GM18499 (cell line): ENCODE results near the gene TMEM236.

Source experiments
- ATAC-seq: cut with Tn5 transposase; IDR thresholded peaks from one replicate; pipeline ENCODE4 v1.9.1; 2021; ENCODE audit warnings: moderate number of reproducible peaks; ENCODE audit not compliant: insufficient read depth, unreplicated experiment

The TMEM236 gene

DNA sequence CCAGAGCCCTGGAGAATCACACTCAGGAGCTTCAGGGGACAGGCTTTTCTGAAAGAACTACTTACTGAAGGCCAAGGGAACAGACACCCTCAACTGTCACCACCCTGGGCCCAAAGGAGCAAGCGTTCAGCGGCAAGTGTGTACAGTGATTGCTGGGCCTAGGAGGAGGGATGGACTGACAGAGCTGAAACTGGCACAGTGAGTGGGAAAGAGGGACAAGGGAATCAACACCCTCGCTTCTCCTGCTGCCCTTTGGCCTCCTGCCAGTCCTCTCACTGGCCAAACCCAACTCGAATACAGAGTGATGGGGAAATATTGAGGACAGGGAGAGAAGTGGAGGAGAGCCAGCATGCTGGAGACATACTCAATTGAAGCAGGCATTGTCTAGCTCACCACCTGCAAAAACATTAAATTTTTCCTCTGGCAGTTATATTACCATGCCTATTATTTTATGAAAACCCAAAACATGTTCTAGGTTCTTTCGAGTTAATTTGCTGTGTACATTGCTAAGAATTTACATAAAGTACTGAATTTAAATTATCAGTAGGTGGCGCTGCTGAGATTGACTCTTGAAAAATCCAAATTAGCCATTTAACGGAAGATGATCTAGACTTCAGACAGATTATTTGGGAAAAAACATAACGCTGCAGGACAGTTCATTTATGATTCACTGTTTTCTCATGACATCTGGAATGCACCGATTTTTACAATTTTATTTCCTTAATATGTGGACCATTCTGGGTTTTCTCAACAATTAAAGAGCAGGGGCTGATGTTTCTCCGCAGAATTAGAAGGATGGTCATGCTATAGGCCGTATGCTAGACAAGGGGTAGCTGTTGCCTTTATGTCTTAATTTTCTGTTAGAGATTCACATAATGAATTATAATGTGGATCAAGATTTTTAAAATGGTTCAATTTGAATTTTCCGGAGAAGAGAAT, 14.7 kb upstream of the TMEM236 start:
- ATAC-seq: no peak

DNA sequence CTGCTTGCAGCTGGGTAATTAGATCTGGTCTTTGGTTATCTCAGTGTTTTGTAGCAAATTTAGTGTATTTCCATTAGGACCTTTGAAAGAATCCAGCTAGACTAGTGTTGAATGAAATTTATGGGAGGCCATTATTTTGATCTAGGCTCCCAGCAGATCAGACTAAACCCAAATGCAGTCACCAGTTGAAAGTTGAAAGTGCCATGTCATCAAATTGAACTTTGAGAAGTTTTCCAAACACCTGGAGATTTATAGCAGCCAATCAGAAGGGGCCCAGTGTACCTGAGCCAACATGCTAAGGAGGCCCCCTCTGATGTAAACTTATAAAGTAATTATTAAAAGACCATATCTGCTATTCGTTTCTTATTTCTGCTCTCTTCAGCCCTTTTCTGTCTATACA, 11.3 kb upstream of the TMEM236 start:
- no peak for ATAC-seq

DNA sequence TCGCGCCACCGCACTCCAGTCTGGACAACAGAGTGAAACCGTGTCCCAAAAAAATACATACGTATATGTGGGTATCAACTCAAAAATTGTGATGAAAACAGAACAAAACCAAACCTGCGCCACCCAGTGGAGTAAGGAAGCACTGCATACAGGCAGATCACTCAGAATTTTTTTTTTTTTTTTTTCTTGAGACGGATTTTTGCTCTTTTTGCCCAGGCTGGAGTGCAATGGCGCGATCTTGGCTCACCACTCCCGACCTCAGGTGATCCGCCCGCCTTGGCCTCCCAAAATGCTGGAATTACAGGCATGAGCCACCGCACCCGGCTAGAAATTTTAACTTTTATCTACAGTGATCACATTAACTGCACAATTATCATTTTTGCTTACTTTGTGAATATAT, 9.1 kb upstream of the TMEM236 start:
- ATAC-seq: no peak

DNA sequence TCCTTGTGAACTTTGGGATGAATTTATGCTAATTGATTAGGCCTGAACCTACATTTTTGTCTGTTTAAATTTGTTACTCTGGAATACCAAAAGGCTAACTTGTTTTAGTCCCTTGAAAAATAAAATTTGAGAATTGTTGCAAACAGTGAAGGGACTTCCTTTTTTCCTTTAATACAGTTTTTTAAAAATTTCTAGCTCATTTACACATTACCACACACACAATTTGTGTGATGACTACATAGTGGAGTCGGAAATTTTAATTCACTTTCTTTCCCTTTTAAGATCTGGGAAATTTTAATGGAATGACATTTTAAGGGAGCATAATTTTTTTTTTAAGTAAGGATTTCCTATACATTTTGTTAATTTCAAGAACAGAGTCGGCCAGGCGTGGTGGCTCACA, 8.6 kb upstream of the TMEM236 start:
- no peak for ATAC-seq

DNA sequence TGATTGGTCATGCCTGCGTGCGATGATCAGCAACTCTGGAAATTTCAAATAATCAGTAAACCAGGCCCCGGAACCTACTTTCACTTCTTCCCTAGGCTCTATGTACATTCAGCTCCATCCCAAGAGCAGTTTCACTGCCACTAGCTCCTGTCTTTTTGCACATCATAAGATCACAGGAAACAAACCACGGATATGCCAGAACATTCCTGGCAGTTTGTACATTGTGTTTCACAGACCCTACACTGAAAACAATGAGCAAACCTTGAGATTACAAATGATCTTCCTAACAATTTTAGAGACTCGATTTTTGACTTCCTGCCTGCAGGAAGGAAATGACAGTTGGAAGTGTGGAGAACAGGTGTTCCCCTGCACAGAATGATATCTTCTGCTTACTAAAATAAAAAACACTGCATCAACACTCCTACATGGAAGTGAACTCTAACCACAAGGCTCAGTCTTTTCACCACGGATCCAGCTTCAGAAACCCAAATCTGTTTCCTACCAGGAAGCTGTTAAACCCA, 7.6 kb upstream of the TMEM236 start:
- no peak for ATAC-seq

DNA sequence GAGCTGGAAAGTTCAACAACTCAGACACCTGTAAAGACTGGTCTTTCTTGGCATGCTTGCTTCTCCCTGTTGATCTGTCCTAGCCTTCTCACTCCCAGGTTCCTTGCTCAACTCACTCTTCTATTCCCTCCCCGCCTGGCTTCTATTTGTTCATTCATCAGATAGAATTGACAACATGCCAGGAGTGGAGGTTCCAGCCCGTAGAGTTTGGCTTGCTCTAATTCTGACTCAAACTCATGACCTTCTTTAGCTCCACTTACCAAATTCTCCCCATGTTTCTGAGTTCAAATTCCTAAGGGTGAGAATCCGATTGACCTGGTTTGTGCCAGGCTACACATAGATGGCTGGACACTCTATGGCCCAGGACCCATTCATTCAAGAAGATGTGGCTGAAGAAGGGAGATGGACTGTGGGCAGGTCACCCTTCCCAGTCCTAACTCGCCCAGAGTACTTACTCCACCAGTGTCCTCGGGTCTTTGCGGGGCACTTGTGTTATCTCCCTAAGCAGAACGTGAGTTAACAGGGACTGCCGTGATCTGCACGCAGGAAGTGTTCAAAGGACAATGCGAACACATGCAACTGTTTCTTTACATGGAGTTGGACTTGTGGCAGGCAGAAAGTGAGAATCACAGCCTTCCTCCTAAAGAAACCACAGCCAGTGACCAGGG, 4.0 kb upstream of the TMEM236 start:
- ATAC-seq: no peak

DNA sequence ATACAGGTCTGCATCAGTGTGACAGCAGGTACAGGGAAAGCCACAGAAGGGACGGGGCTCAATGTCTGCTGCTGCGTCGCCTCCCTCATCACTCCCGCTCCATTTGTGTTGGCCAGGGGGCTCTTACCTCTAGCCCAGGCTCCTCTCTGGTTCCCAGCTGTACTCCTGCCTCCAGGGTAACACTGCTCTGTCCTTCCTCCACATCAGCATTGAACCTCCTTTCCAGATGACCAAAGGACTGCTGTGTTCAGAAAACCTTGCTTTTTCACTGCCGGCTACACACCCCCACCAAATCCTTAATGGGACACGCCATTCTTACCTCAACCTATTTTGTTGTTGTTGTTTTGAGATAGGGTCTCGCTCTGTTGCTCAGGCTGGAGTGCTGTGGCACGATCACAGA, 2.1 kb upstream of the TMEM236 start:
- ATAC-seq: no peak

DNA sequence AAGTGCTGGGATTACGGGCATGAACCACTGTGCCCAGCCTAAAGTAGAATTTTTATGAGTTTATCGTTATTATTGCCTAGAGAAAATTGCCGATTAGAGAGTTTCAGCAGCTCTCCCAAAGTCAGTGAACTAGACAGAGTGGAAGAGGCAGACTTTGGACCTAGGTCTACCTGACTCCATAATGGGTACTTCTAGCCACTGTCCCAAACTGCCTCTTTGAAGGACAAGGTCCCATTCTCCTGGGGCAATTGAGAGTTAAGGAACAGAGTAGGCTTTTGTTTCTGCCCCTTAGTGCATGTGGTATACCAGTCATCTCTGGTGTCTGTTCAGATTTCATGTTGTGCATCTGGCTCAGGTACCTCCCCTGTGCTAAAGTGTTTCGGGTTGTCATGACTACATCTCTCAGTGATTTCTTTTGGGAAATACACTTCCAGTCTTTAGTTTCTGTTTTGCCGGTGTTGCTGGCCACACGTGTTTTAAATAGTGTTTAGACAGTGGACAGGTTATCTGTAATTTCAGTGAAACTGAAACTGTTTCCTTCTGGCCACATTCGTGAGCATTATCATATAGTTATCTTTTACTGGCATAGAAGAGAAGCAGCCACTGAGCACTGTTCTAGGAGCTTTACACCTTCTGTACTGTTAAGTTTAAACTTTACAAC, 4.7 kb downstream of the TMEM236 start:
- peak; percentile 88 for ATAC-seq

DNA sequence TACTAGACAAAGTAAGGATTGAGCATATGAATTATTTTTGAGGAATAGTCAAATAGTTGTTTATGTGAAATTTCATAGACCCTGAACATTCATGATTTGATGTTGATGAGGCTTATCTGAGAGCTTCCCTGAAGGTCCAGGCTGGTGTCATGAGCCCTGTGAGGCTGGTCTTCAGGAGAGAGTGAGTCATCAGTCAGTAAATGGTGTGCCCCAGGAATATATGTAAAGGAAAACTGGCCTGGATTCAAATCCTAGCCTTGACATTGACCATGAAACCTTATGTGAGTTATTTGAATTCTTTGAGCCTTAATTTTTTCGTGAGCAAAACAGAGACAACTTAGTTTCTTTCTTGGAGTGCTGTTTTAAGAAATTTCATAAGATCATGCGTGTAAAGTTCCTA, 6.2 kb downstream of the TMEM236 start:
- ATAC-seq: no peak

DNA sequence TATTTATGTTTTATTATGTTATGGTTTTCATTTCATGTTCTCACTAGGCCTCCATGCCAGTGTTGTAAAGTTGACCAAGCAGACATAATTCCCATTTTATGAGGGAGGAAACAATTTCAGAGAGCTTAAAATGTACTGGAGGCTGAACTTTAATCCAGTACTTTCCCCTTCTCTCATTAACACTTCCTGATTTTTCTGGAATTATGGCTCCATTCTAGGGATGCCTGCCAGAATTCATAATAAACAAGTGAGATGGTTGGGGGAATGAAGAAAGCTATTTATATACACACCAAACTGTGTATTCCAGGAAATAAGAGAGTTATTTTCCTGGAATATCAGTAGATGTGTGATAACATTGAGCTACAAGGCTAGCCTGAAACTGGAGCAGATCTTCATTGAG, 6.9 kb downstream of the TMEM236 start:
- no peak for ATAC-seq

DNA sequence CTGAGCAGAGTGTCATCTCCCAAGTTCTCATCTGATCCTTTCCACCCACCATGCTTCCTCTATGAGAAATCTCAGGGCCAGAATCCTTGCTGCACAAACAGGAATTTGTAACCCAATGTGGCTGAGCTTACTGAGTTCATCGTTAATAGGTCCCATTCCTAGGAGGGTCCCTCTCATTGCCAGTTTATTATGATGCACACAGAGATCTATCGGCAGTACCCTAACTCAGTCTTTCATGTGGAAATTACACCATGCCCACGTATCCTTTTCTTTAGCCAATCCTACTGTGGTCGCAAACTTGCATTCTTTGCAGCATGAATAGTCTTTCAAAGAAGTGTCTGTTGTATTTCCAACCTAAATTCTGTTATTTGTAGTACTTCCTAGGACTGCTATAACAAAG, 12.1 kb downstream of the TMEM236 start:
- ATAC-seq: no peak

DNA sequence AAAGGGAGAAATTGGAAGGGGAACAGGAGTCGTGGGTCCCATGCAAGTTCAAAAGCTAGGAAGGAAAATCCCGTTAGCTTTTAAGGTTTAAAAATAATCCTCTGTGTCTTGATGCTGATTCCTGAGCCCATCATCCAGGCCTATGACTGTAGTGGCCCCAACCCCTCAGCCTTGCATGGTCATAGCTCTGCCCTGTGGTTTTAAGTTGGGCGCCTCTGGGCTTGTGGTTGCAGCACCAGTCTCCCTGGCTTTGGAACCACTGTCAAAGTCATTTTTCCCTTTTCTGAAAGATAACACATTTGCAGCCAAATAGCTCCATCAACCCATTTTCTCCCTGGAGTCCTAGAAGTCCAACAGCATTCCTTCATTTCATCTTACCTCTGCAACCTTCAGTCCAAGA, 13.6 kb downstream of the TMEM236 start:
- no peak for ATAC-seq

DNA sequence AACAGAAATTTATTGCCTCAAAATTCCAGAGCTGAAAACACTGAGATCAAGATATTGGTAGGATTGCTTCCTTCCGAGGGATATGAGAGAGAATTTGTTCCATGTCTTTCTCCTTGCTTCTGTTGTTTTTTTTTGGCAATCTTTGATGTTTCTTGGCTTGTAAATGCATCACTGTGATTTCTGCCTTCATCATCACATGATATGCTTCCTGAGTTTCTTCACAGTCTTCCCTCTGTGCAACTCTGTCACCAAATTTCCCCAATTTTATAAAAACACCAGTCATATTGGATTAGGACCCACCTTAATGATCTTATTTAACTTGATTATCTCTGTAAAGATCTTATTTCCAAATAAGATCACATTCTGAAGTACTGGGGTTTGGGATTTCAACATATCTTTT, 14.7 kb downstream of the TMEM236 start:
- ATAC-seq: no peak

DNA sequence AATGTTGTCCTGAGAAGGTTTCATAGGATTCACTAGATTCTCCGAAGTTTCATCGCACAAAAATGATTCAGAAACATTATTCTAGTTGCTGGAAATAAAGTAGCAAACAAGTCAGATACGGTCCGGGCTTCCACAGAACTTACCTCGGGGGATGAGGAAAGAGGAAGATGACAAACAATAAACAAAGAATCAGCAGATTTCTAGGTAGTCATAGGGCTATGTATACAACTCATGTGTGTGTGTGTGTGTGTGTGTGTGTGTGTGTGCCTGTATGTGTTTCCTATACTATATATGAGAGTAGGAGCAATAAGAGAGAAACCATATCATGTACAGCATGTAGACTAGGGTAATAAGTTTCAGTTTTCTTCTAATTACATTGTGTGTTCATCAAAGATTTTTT, 16.5 kb downstream of the TMEM236 start:
- no peak for ATAC-seq

DNA sequence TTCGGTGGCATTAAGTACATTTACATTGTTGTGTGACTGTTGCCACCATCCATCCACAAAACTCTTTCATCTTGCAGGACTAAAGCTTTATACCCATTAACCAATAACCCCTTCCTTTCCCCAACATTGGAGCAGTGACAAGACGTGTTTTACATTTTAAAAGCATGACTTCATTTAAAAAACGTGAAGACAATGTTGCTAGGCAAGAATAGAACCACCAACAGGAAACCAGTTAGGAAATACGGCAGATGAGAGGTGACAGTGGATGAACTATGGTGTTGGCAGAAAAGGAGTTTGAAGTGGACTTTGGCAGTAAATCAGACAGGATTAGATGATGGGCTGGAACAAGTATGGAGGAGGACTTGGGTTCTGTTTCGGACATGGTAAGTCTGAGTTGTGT, 17.0 kb downstream of the TMEM236 start:
- ATAC-seq: no peak

DNA sequence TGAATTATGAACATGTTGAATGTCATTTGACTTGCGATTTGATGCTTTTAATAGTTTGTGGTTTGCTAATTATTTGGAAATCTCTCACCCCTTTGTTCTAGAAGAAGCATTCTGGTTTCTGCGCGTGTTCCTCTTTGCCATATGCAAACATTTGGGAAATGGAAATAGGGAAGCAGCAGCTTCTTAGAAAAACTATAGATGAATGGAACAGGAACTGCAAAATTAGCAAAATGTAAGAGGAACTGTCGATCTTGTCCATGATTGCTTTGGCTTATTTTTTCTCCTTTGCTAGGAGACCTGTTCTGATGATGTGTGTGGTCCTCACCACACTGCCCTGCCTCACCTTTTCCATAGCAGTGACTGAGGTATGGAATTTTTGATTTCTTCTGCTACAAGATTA, 19.0 kb downstream of the TMEM236 start:
- no peak for ATAC-seq

DNA sequence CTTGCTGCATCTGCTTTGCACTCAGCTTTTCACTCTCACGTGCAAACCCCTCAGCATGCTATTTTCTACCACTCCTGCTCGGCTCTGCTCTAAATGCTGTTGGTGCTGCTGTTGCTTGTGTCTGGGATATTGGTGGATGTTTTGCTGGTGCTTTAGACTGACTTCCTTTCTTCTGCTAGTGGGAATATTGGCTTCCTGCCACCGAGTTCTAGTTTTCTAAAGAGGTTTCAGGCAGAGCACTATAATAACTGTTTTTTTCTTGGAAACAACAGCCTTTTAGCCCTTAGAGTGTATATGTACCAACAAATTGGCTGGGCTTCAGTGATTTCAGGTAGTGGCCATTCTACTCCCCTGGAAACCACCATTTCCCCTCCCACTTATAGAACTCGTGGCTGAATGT, 27.8 kb downstream of the TMEM236 start:
- ATAC-seq: no peak

DNA sequence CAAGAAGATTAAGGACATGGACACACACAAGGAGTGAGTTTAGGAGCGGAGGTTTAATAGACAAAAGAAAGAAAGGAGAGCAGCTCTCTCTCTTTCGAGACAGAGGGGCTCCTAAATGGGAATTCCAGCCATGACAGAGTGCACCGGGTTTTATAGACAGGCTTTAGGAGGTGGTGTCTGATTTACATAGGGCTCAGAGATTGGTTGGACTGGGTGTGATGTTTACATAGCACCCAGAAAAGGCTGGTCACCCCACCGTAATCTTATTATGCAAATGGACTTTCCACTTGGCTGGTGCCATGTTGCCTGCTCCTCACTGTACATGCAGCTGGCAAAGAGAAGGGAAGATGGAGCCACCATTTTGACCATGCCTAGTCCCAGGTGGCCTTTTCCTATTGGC, 28.7 kb downstream of the TMEM236 start:
- ATAC-seq: no peak

DNA sequence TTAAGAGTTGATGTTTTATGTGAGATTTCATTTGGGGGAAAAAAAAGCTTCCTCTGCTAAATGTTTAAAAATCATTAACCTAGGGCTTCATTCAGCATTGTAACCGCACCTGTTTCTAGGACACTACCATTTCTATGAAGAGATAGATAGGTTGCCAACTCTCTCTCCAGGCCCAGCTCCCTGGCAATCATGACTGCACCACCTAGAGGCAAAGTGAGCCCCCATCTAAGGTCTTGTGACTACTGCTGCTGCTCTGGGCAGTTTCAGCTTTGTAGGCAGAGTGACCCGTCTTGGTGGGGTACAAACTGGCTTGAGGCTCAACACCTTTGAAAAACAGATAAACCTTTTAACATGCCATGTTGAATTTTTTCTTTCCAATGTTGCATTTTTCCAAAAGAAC, 29.9 kb downstream of the TMEM236 start:
- no peak for ATAC-seq

DNA sequence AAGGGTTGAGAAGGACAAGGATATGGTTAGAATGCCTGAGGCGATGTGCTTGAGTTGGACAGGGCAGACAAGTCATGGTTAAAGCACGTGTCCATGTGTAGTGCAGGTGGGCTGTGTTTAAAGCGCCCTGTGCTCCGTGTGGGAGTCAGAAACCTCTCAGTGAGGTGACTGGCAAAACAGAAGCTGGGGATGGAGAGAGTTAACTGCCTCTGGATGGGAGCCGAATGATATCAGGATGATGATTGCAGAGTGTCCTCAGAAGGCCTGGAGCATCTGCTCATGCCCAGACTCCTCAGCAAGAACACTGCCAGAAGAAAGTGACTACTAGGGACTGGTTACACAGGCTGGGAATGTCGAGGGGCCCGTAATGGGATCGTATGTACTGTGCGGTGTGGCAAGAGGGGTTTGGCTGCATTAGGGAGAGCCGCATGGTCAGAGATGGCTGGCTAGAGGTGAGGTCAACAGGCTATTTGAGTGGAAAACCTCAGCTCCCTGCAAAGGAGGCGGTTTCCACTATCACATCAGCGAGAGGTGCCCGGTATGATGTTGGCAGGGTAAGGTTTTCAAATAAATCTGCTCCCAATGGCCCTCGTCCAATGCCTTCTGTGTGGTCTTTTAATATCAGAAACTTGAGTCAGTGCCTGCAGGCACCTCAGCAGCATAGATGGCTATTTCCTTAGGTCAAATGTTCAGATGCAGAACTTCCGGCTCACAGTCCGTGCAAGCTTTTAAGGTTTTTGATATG, 31.1 kb downstream of the TMEM236 start:
- ATAC-seq: no peak
